SK-N-SH treated with all-trans-retinoic acid at 6 μM for 48 hours (cell line): ENCODE results near the gene CLEC3B.

ENCODE experiments used
- ARNTL ChIP-seq: fragments of 450-650 bp; formaldehyde crosslinking; IDR thresholded peaks from 2 replicates; pipeline ENCODE4 v1.5.0; 2020; ENCODE audit warnings: low read depth, mild to moderate bottlenecking, moderate library complexity, borderline replicate concordance
- TOX ChIP-seq: fragments of 250-450 bp; sonication (Bioruptor Pico); IDR thresholded peaks from 2 replicates; pipeline ENCODE4 v1.8.0; 2021; ENCODE audit warnings: mild to moderate bottlenecking, moderate library complexity, borderline replicate concordance
- ZNF565 ChIP-seq: fragments of 450-650 bp; formaldehyde crosslinking; conservative IDR thresholded peaks from 2 replicates; pipeline ENCODE4 v1.5.0; 2020; ENCODE audit warnings: low read depth, mild to moderate bottlenecking, moderate library complexity
- TF ChIP-seq, protein P1 (sequence below): fragments of 250-450 bp; sonication (Bioruptor Pico); IDR thresholded peaks from 2 replicates; pipeline ENCODE4 v1.8.0; 2020; ENCODE audit warnings: mild to moderate bottlenecking, moderate library complexity, borderline replicate concordance

- TF ChIP-seq, protein P1, sequence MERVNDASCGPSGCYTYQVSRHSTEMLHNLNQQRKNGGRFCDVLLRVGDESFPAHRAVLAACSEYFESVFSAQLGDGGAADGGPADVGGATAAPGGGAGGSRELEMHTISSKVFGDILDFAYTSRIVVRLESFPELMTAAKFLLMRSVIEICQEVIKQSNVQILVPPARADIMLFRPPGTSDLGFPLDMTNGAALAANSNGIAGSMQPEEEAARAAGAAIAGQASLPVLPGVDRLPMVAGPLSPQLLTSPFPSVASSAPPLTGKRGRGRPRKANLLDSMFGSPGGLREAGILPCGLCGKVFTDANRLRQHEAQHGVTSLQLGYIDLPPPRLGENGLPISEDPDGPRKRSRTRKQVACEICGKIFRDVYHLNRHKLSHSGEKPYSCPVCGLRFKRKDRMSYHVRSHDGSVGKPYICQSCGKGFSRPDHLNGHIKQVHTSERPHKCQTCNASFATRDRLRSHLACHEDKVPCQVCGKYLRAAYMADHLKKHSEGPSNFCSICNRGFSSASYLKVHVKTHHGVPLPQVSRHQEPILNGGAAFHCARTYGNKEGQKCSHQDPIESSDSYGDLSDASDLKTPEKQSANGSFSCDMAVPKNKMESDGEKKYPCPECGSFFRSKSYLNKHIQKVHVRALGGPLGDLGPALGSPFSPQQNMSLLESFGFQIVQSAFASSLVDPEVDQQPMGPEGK (CRISPR knock-in tag), result no peak
- no peak for TF ChIP-seq ARNTL (CRISPR knock-in tag)
- TF ChIP-seq TOX (CRISPR knock-in tag), result no peak
- no peak for TF ChIP-seq ZNF565 (CRISPR knock-in tag)
Observed at GRCh38 chr3:45008117-45008516, 18.0 kb upstream of the CLEC3B start.
